ENCODE data around the gene CYB5RL.
"Not testable (repeated sequence)": the region's sequence is repeated elsewhere in the genome, so short reads cannot be mapped to it uniquely, and the experiment has no call there.

Gene CYB5RL

GRCh38 chr1:54180701-54181360, 19.0 kb downstream of the CYB5RL start:
- DNase-seq: no peak

GRCh38 chr1:54178296-54179070, 21.3 kb downstream of the CYB5RL start:
- no peak for DNase-seq

GRCh38 chr1:54177726-54178125, 22.1 kb downstream of the CYB5RL start:
- no peak for DNase-seq

- DNase-seq: no peak
Measured at GRCh38 chr1:54176621-54177327, 23.1 kb downstream of the CYB5RL start.

GRCh38 chr1:54174106-54174505, 25.7 kb downstream of the CYB5RL start:
- no peak for DNase-seq

GRCh38 chr1:54173681-54174080, 26.1 kb downstream of the CYB5RL start:
- no peak for DNase-seq

- no peak for DNase-seq
Measured at GRCh38 chr1:54172614-54173599, 26.9 kb downstream of the CYB5RL start.

- no peak for DNase-seq
Measured at GRCh38 chr1:54171606-54172005, 28.2 kb downstream of the CYB5RL start.

GRCh38 chr1:54171016-54171415, 28.8 kb downstream of the CYB5RL start:
- peak; percentile 33 to 56 (median 47) for DNase-seq

GRCh38 chr1:54169068-54169467, 30.8 kb downstream of the CYB5RL start:
- no peak for DNase-seq

GRCh38 chr1:54168206-54168965, 31.4 kb downstream of the CYB5RL start:
- no peak for DNase-seq

GRCh38 chr1:54167422-54168139, 32.2 kb downstream of the CYB5RL start:
- no peak for DNase-seq

- not testable (repeated sequence) for DNase-seq
Measured at GRCh38 chr1:54166357-54166756, 33.5 kb downstream of the CYB5RL start.

- DNase-seq: no peak
Measured at GRCh38 chr1:54165146-54165545, 34.7 kb downstream of the CYB5RL start.

- DNase-seq: no peak
Measured at GRCh38 chr1:54163573-54163972, 36.3 kb downstream of the CYB5RL start.

GRCh38 chr1:54163051-54163450, 36.8 kb downstream of the CYB5RL start:
- DNase-seq: no peak

- DNase-seq: no peak
Measured at GRCh38 chr1:54161495-54162168, 38.2 kb downstream of the CYB5RL start.

GRCh38 chr1:54160351-54160750, 39.5 kb downstream of the CYB5RL start:
- no peak for DNase-seq

GRCh38 chr1:54159733-54160316, 40.0 kb downstream of the CYB5RL start:
- DNase-seq: no peak

- no peak for DNase-seq
Measured at GRCh38 chr1:54158071-54158470, 41.8 kb downstream of the CYB5RL start.
